Measurements from ENCODE around the gene ZSCAN29. TPM values are rescaled to one million over a fixed set of nuclear protein-coding genes. Genes with fewer than 3 reads are reported as not detected.

Gene ZSCAN29
- total and polyA plus RNA-seq, 5 experiments from 2014 or later = 6.4 to 40.2 (median 8.6) TPM

DNA sequence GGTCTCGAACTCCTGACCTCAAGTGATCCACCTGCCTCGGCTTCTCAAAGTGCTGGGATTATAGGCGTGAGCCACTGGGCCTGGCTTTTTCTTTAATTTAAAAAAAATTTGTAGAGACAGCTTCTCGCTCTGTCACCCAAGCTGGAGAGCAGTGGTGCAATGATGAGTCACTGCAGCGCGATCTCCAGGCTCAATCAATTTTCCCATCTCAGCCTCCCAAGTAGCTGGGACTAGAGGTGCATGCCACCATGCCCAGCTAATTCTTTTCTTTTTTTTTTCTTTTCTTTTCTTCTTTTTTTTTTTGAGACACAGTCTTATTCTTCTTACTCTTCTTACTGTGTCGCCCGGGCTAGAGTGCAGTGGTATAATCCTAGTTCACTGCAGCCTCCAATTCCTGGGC, 19.9 kb upstream of the ZSCAN29 start:
- Mint-ChIP-seq H3K27me3 (no peaks in the 10 kb centered on the region), H3K4me1 (peaks cover 0 to 2% (median 1%) of the 10 kb centered on the region in 4 donors), H3K36me3 (peaks cover 16 to 83% (median 30%) of the 10 kb centered on the region in 3 donors), H3K27ac (peak overlapping the region in 3 of 10 donors; percentile 22 to 36 (median 30)), H3K4me3 (no peak overlapping the region), H3K9me3 (no peaks in the 10 kb centered on the region)
- no peak for DNase-seq
- no peak for ATAC-seq
- POLR2A ChIA-PET = no interaction called here

DNA sequence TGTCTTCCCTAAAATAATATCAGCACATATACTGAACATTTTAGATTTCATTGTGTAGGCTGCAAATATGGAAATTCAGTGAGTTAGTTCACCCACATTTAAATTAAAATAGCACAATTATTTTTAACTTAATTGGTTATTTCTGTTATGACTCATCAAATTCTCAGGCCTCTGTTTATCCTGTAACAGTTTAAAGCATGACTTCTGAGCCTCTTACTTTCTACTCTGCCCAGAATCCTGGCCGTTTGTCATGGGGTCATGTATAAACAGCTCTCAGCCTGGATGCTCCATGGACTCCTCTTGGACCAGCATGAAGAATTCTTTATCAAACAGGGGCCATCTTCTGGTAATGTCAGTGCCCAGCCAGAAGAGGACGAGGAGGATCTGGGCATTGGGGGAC, 12.2 kb upstream of the ZSCAN29 start:
- peaks cover 9 to 86% (median 37%) of the 10 kb centered on the region in 3 donors for H3K36me3 Mint-ChIP-seq
- H3K27me3 Mint-ChIP-seq = no peaks in the 10 kb centered on the region
- H3K9me3 Mint-ChIP-seq = no peaks in the 10 kb centered on the region
- DNase-seq = no peak
- H3K4me3 Mint-ChIP-seq = no peak overlapping the region
- POLR2A ChIA-PET = interaction anchor here (0.7 to 1.1 kb wide), 2 partner anchors 8 to 358 kb away, joined by 3 read pairs; no protein-coding TSS in a partner anchor
- peaks cover 0 to 6% (median 3%) of the 10 kb centered on the region in 4 donors for H3K4me1 Mint-ChIP-seq
- no peak for ATAC-seq
- H3K27ac Mint-ChIP-seq = no peak overlapping the region

DNA sequence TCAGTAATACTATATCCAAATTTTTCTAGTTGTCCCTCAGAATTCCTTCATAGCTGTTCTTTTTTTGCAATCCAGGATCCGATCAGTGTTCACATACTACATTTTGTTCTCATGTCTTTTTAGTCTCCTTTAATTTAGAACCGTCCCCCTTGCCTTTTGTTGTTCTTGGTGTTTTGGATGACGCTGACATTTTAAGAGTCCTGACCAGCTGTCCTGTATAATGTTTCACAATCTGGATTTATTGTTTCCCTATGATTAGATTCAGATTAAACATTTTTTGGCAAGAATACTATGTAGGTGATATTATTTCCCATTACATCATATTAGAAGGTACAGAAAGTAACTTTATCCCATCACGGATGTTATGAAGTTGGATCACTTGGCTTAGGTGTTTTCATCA, 11.5 kb upstream of the ZSCAN29 start:
- POLR2A ChIA-PET = no interaction called here
- no peak for ATAC-seq
- H3K36me3 Mint-ChIP-seq = peaks cover 9 to 86% (median 42%) of the 10 kb centered on the region in 3 donors

DNA sequence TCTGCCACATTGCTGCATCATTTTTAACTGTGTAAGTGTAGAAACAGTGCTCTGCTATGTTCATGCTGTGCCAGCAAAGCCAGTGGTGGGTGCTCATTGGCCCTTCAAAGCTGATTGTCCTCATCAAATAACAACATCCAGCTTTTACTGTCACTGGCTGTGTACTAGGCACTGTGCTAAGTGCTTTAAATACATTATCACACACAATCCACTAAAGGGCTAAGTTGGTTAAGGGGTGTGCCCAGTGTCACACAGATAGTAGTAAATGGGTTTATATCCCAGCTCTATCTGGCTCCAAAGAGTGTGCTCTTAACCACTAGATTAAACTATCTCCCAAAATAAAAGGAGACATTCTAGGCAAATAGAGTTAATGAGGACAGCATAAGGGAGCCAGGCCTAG, 7.8 kb upstream of the ZSCAN29 start:
- DNase-seq (no peak), ATAC-seq (no peak)
- no peaks in the 10 kb centered on the region for H3K27me3 Mint-ChIP-seq
- no peak overlapping the region for H3K27ac Mint-ChIP-seq
- H3K9me3 Mint-ChIP-seq = no peaks in the 10 kb centered on the region
- POLR2A ChIA-PET = no interaction called here
- no peak overlapping the region for H3K4me3 Mint-ChIP-seq
- H3K36me3 Mint-ChIP-seq = peaks cover 0 to 61% (median 19%) of the 10 kb centered on the region in 3 donors
- H3K4me1 Mint-ChIP-seq = peaks cover 3 to 17% (median 8%) of the 10 kb centered on the region in 4 donors

More for the DNA sequence above, 11.5 kb upstream of the ZSCAN29 start:
- Mint-ChIP-seq H3K27ac (no peak overlapping the region), H3K4me1 (peaks cover 0 to 10% (median 3%) of the 10 kb centered on the region in 4 donors), H3K27me3 (no peaks in the 10 kb centered on the region), H3K4me3 (no peak overlapping the region), H3K9me3 (no peaks in the 10 kb centered on the region)
- no peak for DNase-seq

DNA sequence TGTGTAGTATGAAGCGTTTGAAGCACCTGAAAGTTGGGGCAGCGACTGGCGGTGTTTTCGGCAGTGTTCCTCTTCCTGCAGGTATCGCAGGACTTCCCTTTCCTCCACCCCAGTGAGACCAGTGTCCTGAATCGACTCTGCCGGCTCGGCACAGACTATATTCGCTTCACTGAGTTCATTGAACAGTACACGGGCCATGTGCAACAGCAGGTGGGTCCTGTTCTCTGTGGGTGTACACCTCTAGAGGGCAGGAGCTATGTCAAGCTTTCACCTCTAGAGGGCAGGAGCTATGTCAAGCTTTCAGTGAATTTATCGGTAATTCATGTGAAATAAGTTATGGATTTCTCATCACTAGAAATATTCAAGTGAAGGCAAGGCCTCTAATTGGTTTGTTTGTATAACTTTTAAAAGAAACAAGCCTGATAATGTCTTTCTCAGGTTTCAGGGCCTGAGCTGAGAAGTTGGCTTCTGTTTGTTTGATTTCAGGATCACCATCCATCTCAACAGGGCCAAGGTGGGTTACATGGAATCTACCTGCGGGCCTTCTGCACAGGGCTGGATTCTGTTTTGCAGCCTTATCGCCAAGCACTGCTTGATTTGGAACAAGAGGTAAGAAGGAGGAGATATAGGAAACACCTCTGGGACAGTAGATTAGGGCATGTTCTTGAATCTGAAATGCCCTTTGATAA, 5.3 kb upstream of the ZSCAN29 start:
- H3K9me3 Mint-ChIP-seq = no peaks in the 10 kb centered on the region
- POLR2A ChIA-PET = interaction anchor here (1.2 kb wide), 1 partner anchor 15 kb away, joined by 4 read pairs; no protein-coding TSS in a partner anchor
- H3K4me1 Mint-ChIP-seq = peaks cover 16 to 35% (median 24%) of the 10 kb centered on the region in 4 donors
- no peaks in the 10 kb centered on the region for H3K27me3 Mint-ChIP-seq
- peak overlapping the region in 1 of 10 donors; percentile 1 for H3K27ac Mint-ChIP-seq
- peak; percentile 52 to 75 for ATAC-seq
- peak in 8 of 10 donors; percentile 5 to 62 (median 23) for DNase-seq
- H3K4me3 Mint-ChIP-seq = no peak overlapping the region
- H3K36me3 Mint-ChIP-seq = peaks cover 0 to 42% (median 16%) of the 10 kb centered on the region in 3 donors

DNA sequence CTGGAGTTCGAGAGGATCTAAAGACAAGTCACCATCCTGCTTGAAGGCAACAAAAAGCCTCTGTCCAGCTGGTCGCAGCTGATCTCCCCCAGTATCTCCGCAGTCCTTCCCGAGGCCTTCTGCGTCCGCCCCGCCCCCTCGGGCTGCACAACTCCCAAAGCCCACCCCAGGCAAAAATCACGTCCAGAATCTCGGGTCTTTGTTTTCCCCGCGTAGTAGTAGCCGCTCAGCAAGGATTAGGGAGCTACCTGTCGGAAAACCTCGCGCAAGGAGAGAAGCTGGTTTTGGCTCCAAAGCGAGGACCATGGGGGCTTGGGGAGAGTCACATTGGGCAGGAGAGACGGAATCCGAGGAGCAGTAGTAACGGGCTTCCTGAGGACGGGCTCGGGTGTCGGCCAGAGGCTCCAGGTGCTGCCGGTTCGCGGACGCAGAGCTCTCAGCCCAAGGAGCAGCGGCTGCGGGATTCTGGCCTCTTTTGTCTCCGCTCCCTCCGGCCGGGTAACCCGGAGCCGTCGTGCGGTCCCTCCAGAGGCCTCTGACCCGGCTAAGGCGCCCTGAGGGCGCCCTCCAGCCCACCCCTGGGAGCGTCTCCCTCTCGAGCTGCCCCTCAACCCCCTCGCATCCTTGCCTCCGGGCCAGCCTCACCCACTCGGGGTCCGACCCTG, 401 bp downstream of the ZSCAN29 start:
- Mint-ChIP-seq H3K27ac (peak overlapping the region; percentile 70 to 96 (median 90)), H3K4me1 (peaks cover 39 to 58% (median 50%) of the 10 kb centered on the region in 4 donors), H3K27me3 (no peaks in the 10 kb centered on the region), H3K4me3 (peak overlapping the region; percentile 87 to 93 (median 91)), H3K36me3 (peaks cover 36 to 41% (median 36%) of the 10 kb centered on the region in 3 donors), H3K9me3 (peaks cover 3 to 42% (median 32%) of the 10 kb centered on the region in 9 donors)
- POLR2A ChIA-PET = interaction anchor here (0.6 to 2.2 kb wide), 4 partner anchors 8 to 1097 kb away, joined by 3 to 9 read pairs (median 4); partner anchors contain the start of genes GANC, LCMT2 and TMEM87A
- DNase-seq = peak in 2 of 10 donors; percentile 4 to 12
- peak; percentile 11 to 67 for ATAC-seq

DNA sequence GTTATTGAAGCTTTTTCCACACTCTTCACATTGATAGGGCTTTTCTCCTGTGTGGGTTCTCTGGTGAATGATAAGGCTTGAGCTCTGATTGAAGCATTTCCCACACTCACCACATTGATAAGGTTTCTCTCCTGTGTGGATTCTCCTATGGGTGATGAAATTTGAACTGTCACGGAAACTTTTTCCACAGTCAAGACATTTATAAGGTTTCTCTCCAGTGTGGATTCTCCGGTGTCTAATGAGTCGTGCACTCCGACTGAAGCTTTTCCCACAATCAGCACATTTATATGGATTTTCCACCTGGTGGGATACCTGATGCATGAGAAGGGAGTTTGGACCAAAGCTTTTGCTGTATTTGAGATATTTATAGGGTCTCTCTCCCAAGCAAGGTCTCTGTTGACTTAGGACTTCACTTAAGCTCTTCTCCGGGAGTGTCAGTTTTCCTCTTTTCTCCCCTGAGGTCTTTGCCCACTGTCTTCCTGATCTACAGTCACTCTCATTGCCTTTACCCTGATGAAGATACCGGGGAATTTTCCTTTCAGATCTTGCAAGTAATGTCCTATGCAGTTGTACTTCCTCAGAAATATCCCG, 9.4 kb downstream of the ZSCAN29 start:
- H3K27me3 Mint-ChIP-seq = no peaks in the 10 kb centered on the region
- DNase-seq (no peak), ATAC-seq (no peak)
- H3K4me3 Mint-ChIP-seq = no peak overlapping the region
- POLR2A ChIA-PET = interaction anchor here (1.1 kb wide), 1 partner anchor 15 kb away, joined by 4 read pairs; no protein-coding TSS in a partner anchor
- peaks cover 4 to 82% (median 56%) of the 10 kb centered on the region in 9 donors for H3K9me3 Mint-ChIP-seq
- H3K4me1 Mint-ChIP-seq = peaks cover 3 to 14% (median 7%) of the 10 kb centered on the region in 4 donors
- no peak overlapping the region for H3K27ac Mint-ChIP-seq
- H3K36me3 Mint-ChIP-seq = peaks cover 63 to 84% (median 66%) of the 10 kb centered on the region in 3 donors

DNA sequence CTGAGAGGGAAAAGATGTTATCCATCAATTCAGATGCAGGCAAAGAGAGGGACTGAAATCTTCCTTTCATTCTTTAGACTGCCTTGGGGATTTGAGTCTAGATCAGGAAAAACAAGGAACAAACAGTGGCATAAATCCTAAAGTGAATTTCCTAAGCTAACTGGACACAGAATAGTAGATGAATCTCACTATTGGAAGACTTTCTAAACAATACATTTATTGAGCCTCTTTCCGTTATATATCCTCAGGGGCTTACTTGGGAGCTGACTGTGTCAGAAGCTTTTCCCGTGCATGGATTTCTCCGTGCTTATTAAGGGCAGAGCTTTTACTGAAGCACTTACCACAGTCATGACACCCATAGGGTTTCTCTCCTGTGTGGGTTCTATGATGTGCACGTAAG, 10.0 kb downstream of the ZSCAN29 start:
- Mint-ChIP-seq H3K9me3 (peaks cover 0 to 78% (median 52%) of the 10 kb centered on the region in 9 donors), H3K4me1 (peaks cover 2 to 10% (median 5%) of the 10 kb centered on the region in 4 donors), H3K4me3 (no peak overlapping the region), H3K27me3 (no peaks in the 10 kb centered on the region), H3K36me3 (peaks cover 58 to 81% (median 62%) of the 10 kb centered on the region in 3 donors), H3K27ac (no peak overlapping the region)
- no peak for ATAC-seq
- POLR2A ChIA-PET = interaction anchor here (1.1 kb wide), 1 partner anchor 15 kb away, joined by 4 read pairs; no protein-coding TSS in a partner anchor
- DNase-seq = no peak

DNA sequence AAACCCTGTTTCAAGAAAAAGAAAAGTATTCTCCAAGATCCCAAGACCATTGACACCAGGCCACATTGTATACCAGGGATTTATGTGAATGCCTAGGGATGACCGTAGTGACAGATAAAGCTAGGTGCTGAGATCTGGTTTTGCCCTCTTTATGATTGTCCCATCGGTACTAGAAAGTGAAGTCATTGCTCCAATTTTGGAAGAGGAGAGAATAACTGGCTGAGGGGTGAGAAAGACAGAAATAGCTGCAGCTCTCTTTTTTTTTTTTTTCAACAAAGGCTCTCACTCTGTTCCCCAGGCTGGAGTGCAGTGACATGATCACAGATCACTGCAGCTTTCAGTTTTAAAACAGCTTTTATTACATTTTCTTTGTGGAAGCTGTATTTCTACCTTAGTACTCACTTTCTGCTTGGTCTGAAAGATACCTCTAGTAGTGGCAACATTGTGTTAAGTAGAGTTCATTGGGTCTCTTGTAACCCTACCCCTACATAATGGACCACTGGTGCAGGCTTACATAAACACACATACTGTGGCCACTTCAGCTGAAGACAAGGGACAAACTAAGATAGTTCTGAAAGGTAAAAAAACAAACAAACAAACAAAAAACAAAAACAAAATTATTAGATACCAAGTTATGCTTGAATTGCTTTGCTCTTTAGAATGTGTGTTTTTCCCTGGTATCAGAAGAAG, 18.0 kb downstream of the ZSCAN29 start:
- H3K27me3 Mint-ChIP-seq = no peaks in the 10 kb centered on the region
- H3K4me1 Mint-ChIP-seq = peaks cover 9 to 23% (median 17%) of the 10 kb centered on the region in 4 donors
- H3K27ac Mint-ChIP-seq = peak overlapping the region in 5 of 10 donors; percentile 31 to 78 (median 69)
- H3K9me3 Mint-ChIP-seq = peaks cover 0 to 5% (median under 1%) of the 10 kb centered on the region in 9 donors
- no peak overlapping the region for H3K4me3 Mint-ChIP-seq
- peaks cover 1 to 41% (median 14%) of the 10 kb centered on the region in 3 donors for H3K36me3 Mint-ChIP-seq
- DNase-seq (no peak), ATAC-seq (no peak)
- POLR2A ChIA-PET = no interaction called here

DNA sequence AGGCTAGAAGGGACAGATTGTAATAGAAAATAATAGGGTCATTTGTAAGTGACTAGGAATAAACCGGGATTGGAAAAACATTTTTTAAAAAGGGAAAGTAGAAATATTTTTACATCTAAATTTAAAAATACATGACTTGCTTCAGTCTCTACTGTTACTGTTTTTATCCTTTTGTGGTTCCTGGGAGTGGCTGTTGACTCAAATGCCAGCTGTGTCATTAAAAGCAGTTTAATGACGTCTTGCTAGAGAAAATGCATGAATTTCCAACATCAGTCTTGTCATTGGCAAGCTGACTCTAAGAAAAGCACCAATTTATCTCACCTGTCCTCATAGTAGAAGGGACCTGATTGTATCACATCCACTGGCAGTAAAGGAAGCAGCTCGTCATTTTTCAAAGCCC, 23.7 kb downstream of the ZSCAN29 start:
- ATAC-seq = no peak
- H3K4me1 Mint-ChIP-seq = no peaks in the 10 kb centered on the region
- POLR2A ChIA-PET = no interaction called here
- peaks cover 7 to 54% (median 9%) of the 10 kb centered on the region in 3 donors for H3K36me3 Mint-ChIP-seq
- peak overlapping the region in 2 of 10 donors; percentile 7 to 13 for H3K27ac Mint-ChIP-seq
- H3K9me3 Mint-ChIP-seq = no peaks in the 10 kb centered on the region
- no peaks in the 10 kb centered on the region for H3K27me3 Mint-ChIP-seq
- no peak overlapping the region for H3K4me3 Mint-ChIP-seq
- DNase-seq = no peak

DNA sequence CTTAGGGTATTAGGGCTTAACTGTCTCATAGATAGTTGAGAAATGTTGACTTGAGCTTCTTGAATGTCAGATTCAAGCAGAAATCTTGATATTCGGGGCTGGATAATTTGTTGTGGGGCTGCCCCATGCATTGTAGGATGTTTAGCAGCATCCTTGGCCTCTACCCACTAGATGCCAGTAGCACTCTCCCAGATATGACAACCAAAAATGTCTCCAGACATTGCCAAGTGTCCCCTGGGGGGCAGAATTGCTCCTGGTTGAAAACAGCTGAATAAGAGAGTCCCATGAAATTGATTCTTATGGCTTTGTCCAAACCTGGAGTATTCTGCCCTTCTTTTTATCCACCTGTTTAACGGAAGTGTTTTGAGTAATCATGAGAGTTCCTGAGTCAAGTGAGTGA, 24.5 kb downstream of the ZSCAN29 start:
- POLR2A ChIA-PET = no interaction called here
- Mint-ChIP-seq H3K27me3 (no peaks in the 10 kb centered on the region), H3K4me3 (no peak overlapping the region), H3K36me3 (peaks cover 7 to 47% (median 9%) of the 10 kb centered on the region in 3 donors), H3K4me1 (no peaks in the 10 kb centered on the region), H3K9me3 (no peaks in the 10 kb centered on the region), H3K27ac (no peak overlapping the region)
- peak in 1 of 10 donors; percentile 8 for DNase-seq
- ATAC-seq = no peak

DNA sequence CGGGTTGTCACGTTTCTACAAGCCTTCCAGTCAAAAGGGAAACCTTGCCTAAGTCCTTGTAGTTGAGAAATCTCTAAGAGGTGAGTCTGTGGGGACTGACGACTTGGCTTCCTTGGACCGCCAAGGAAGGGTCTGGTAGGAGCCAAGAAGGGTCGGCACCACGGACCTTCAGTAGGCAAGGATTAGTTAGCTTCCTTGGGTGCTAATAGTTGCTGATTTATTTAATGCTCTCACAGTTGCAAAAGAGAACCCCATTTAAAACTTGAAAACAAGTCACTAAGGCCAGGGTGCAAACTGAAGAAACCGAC, 40.1 kb downstream of the ZSCAN29 start:
- ATAC-seq (peak; percentile 16 to 26), DNase-seq (no peak)
- H3K4me1 Mint-ChIP-seq = peaks cover 17 to 45% (median 38%) of the 10 kb centered on the region in 4 donors
- peaks cover 0 to 1% (median 0%) of the 10 kb centered on the region in 9 donors for H3K9me3 Mint-ChIP-seq
- POLR2A ChIA-PET = no interaction called here
- H3K4me3 Mint-ChIP-seq = peak overlapping the region; percentile 92 to 97 (median 94)
- H3K36me3 Mint-ChIP-seq = peaks cover 0 to 22% (median 16%) of the 10 kb centered on the region in 3 donors
- H3K27me3 Mint-ChIP-seq = no peaks in the 10 kb centered on the region
- H3K27ac Mint-ChIP-seq = peak overlapping the region; percentile 95 to 100 (median 99)
